HG02870 (cell line): Measurements from ENCODE around the gene SOX15.

Experiments
- ATAC-seq: cut with Tn5 transposase; IDR thresholded peaks from one replicate; pipeline ENCODE4 v1.9.1; 2021; ENCODE audit warnings: mild to moderate bottlenecking, moderate library complexity; ENCODE audit not compliant: unreplicated experiment

Gene SOX15

DNA sequence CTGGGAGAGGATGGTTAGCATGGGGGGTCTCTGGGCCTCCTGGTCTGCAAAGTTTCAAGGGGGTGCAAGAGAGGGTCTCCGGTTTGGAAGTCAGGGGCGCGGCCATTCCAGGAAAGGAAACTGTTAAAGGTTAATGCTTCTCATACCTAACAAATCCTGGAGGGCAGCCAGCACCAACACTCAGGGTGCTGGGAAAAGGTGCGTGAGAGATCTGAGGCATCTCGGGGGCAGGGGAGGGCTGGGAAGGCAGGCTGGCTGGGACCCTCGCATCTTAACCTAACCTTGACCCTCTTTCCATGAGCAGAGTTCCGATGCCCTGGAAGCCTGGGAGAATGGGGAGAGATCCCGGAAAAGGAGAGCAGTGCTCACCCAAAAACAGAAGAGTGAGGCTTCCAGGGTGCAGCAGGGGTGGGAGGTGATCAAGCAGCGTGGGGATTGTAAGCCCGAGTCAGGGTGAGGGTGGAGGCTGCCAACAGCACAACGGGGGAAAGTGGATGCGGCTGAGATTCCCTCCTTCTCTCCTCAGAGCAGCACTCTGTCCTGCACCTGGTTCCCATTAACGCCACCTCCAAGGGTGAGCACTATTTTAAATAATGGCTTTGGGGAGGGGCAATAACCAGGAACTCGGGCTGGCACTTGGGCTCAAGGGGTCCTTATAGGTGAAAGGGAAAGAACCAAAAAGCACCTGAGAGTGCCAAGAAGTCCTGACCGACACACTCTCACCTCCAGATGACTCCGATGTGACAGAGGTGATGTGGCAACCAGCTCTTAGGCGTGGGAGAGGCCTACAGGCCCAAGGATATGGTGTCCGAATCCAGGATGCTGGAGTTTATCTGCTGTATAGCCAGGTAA, 30.3 kb downstream of the SOX15 start:
- ATAC-seq = no peak

DNA sequence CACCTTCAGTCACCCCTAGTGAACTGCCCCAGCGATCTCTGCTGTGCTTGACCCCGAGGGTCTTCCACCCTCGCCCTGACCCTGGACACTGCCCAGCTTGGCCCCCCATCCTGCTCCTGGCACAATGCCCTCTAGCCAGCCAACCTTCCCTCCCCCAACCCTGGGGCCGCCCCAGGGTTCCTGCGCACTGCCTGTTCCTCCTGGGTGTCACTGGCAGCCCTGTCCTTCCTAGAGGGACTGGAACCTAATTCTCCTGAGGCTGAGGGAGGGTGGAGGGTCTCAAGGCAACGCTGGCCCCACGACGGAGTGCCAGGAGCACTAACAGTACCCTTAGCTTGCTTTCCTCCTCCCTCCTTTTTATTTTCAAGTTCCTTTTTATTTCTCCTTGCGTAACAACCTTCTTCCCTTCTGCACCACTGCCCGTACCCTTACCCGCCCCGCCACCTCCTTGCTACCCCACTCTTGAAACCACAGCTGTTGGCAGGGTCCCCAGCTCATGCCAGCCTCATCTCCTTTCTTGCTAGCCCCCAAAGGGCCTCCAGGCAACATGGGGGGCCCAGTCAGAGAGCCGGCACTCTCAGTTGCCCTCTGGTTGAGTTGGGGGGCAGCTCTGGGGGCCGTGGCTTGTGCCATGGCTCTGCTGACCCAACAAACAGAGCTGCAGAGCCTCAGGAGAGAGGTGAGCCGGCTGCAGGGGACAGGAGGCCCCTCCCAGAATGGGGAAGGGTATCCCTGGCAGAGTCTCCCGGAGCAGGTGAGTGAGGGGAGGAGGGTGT, 31.2 kb downstream of the SOX15 start, which contains the start of gene TNFSF13:
TNFSF13 (plus strand) TSS at position 207 of the 776 bp plus-strand sequence; CDS start at position 497, 290 bp downstream.
- ATAC-seq = no peak

- no peak for ATAC-seq
Measured at GRCh38 chr17:7557775-7558543, 31.9 kb downstream of the SOX15 start.

GRCh38 chr17:7557147-7557764, 32.6 kb downstream of the SOX15 start:
- no peak for ATAC-seq

GRCh38 chr17:7556627-7557026, 33.3 kb downstream of the SOX15 start:
- ATAC-seq = no peak

DNA sequence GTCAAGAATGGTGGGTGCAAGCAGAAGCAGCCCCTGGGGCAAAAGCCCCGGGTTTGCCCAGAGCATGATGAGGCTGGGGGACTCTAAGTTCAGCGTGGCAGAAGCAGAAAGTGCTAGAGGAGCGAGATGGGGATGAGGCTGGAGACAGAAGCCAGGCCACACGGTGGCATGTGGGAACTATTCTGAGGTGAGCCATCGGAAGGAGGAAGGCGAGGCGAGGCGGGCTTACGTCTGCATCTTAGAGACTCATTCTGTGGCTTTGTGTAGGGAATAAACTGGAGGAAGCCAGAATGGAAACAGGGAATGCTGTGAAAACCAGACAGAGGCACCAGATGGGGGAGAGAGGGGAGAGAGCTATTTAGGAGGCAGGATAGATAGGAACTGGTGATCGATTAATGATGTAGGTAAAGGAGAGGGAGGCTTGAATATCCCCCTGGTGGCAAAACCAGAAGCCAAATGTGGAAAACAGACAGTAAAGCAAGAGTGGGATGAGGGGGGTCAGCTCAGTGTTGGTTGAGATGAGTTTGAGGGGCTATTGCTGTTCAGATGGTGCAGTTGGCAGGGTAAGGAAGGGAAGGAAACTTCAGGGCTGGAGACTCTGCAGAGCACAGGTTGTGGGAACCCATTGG, 34.5 kb downstream of the SOX15 start:
- no peak for ATAC-seq

DNA sequence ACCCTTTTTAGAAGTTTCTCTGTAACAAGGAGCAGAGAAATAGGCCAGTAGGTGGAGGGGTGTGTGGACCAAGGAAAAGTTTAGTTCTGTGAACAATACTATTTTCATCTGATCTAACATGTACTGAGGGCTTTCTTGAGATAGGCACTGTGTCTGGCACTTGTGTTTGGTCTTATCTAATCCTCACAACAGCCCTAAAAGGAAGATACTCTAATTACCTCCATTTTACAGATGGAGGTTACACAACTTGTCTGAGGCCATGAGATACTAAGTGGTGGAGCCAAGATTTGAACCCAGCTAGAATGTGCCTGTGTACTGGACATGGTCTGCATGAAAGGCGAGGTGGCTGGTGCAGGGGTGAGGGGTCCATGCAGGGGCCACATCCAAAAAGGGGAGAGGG, 36.5 kb downstream of the SOX15 start:
- no peak for ATAC-seq

DNA sequence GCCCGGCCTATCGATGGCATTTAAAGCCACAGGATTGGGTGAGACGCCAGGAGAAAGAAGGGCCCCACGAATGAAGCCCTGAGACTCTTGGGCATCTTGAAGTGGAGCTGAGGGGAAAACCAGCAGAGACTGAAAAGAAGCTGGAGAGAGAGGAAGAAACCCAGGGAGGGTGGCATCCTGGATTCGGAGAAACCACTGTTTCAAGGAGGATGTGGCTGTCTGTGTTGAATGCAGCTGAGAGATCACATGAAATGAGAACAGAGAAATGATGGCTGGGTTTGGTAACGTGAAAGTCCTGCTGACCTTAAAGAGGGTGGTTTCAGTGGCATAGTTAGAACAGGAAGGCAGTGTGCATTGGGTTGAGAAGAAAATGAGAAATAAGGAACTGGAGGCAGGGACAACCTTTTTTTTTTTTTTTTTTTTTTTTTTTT, 37.3 kb downstream of the SOX15 start:
- ATAC-seq = no peak

DNA sequence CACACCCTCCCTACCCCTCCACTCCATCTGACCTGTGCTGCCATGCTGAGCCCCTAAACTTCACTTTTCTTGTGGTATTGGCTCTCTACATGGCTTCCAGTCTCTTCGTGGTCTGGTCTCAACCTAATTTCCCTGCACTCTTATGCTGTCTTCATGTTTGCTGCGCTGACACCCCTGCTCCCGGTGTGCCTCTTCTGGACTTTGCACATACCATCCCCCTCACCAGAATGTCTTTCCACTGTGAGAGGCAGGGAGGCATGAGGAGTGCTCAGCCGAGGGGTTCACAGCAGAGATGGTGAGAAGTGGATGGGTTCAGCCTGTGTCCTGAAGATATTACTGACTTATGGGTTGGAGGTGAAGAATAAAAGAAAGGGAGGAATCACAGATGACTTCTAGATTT, 38.5 kb downstream of the SOX15 start:
- no peak for ATAC-seq

GRCh38 chr17:7550344-7550743, 39.5 kb downstream of the SOX15 start:
- ATAC-seq = no peak

DNA sequence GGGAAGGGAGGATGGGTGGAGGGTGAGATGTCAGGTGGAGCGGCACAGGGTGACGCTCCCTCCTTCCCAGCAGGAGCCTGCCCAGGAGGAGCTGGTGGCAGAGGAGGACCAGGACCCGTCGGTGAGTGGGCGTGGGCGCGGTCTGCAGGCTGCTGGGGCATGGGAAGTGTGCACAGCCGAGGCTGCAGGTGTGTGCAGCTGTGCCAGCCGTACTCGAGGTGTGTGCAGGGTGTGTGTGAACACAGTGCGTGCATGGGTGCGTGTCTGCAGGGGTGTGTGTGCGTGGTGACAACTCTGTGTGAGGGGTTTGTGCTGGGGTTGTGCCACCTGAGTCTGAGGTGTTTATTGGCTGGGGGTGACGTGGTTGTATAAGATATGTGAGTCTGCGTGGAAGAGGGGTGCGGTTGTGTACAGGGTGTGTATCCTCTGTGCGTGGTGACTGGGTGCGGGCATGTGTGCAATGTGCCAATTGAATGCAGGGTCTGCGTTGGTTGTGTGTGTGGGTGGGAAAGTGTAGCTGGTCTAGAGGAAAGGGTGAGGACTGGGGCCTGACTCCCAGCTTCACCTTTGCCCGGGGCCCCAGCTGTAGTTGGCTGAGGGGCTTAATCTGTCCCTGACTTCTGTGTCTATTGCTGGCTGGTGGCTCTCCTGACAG, 40.4 kb downstream of the SOX15 start:
- ATAC-seq = no peak

- ATAC-seq = no peak
Measured at GRCh38 chr17:7548585-7549400, 41.1 kb downstream of the SOX15 start, which contains the start of gene TNFSF12. Gene TNFSF12 (plus strand): TSS chr17:7549058. CDS start chr17:7549154, 96 bp downstream.

DNA sequence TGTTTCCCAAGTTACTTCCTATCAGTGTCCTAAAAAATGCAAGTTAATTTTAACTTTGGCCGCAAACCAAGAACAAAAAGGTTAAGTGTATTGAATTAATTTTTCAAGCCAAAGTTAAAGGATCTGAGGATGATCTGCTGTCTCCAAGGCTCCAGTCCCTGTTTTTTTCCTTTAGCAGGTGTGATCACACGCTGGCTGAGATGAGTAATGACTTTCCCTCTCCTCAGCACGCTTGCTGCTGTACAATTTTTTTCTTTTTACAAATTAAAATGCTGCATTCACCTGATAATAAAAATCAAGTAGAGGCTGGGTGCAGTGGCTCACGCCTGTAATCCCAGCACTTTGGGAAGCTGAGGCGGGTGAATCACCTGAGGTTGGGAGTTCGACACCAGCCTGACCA, 45.0 kb downstream of the SOX15 start:
- ATAC-seq = no peak

DNA sequence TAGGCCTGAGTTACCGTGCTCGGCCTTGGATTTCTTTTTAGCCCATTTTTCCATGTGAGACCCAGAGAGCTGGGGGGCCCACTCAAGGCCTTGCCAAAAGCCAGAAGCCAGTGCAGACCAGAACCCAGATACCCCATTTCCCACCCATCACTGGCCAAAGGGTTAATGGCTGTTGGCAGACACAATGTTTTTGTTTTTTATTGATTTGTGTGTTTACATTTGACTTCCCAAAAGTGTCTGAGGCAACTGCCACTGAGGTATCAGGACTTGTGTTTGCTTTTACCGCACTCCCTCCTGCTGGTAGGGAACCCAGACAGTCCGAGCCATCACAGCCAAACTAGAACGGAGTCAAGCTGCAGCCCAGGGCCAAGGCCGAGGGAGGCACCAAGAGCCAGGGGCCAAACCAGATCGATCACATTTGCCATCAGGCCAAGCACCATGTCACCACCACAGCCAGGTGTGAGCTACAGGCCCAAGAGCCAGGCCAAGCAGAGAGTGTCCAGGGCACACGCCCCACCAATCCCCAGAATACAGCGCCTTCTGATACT, 48.7 kb downstream of the SOX15 start:
- ATAC-seq = no peak

GRCh38 chr17:7538891-7539545, 50.9 kb downstream of the SOX15 start:
- ATAC-seq = no peak
